ENCODE data around the gene PIN4. TPM values are rescaled to one million over a fixed set of nuclear protein-coding genes. Genes with fewer than 3 reads are reported as not detected.

The PIN4 gene
- polyA plus RNA-seq, 1 of the 3 experiments (the other 2 are of a cell fraction) = 29.8 TPM

DNA sequence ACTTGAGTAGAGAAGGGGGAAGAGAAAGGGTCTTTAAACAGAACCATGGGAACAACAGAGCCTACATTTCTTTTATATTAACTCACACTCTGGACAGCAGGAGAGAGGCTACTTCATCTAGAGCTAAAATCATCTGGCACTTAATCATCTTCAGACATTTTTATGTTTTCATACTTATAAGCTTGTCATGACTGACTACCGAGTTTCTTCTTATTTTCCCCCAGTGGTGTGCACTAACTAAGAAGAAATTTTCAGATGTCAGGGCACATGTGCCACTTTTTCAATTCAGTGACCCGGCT, 38.0 kb upstream of the PIN4 start:
- Histone ChIP-seq H3K9me2 (no peaks in the 10 kb centered on the region), H3K4me3 (ENCODE audit: low read depth in 2 of 2, low read length in 1 of 2) (no peak overlapping the region), H3K9ac (no peak overlapping the region), H3K27me3 (ENCODE audit: insufficient read depth) (peaks cover 16% of the 10 kb centered on the region; the same call in 1 of the 2 replicates), H3K4me1 (ENCODE audit: control insufficient read depth in 1 of 2, insufficient read depth in 2 of 2, low read depth in 1 of 2, low read length in 1 of 2) (peaks cover 0 to 10% of the 10 kb centered on the region in 2 experiments; a peak in 2 of 4 replicates), H3K27ac (ENCODE audit: low read depth in 2 of 2, low read length in 1 of 2) (no peak overlapping the region), H3K9me3 (no peaks in the 10 kb centered on the region), H3K36me3 (replicated peaks in 1 of 2; ENCODE audit: control insufficient read depth in 1 of 2, insufficient read depth in 2 of 2, low read length in 1 of 2) (peaks cover 0 to 2% of the 10 kb centered on the region in 2 experiments), H2AFZ (ENCODE audit: low read depth) (no peak overlapping the region), H3F3A (replicated peaks; ENCODE audit: insufficient read depth) (no peaks in the 10 kb centered on the region), H3K4me2 (no peak overlapping the region), H3K79me2 (ENCODE audit: insufficient read depth) (no peaks in the 10 kb centered on the region), H4K20me1 (ENCODE audit: insufficient read depth) (no peaks in the 10 kb centered on the region)
- TF ChIP-seq FOXM1 (IDR thresholded peaks at IDR 0.05; ENCODE audit: low read depth) (no peak), MXI1 (IDR thresholded peaks at IDR 0.05; ENCODE audit: low read depth, low read length) (no peak), POLR2AphosphoS5 (IDR thresholded peaks at IDR 0.05; ENCODE audit: low read depth, low read length) (no peak), FOXJ3 (CRISPR knock-in tag; IDR thresholded peaks at IDR 0.05) (no peak), TEAD4 (IDR thresholded peaks at IDR 0.05; ENCODE audit: borderline replicate concordance, insufficient read depth) (no peak), RXRA (IDR thresholded peaks at IDR 0.05; ENCODE audit: borderline replicate concordance, low read depth) (no peak), CHD2 (IDR thresholded peaks at IDR 0.05; ENCODE audit: low read length, partially characterized antibody) (no peak), RCOR1 (IDR thresholded peaks at IDR 0.05; ENCODE audit: low read length) (no peak), TCF12 (IDR thresholded peaks at IDR 0.05) (no peak), MEF2A (IDR thresholded peaks at IDR 0.05; ENCODE audit: borderline replicate concordance, low read depth) (no peak), NFIC (IDR thresholded peaks at IDR 0.05; ENCODE audit: borderline replicate concordance) (no peak), NRF1 (IDR thresholded peaks at IDR 0.05; ENCODE audit: low read depth, low read length) (no peak)
- TF ChIP-seq, protein P1, sequence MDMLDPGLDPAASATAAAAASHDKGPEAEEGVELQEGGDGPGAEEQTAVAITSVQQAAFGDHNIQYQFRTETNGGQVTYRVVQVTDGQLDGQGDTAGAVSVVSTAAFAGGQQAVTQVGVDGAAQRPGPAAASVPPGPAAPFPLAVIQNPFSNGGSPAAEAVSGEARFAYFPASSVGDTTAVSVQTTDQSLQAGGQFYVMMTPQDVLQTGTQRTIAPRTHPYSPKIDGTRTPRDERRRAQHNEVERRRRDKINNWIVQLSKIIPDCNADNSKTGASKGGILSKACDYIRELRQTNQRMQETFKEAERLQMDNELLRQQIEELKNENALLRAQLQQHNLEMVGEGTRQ (IDR thresholded peaks at IDR 0.05; ENCODE audit: borderline replicate concordance, low read depth, low read length) = no peak
- TF ChIP-seq, protein P2, sequence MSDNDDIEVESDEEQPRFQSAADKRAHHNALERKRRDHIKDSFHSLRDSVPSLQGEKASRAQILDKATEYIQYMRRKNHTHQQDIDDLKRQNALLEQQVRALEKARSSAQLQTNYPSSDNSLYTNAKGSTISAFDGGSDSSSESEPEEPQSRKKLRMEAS (IDR thresholded peaks at IDR 0.05; ENCODE audit: low read depth) = no peak
- TF ChIP-seq, protein P3, sequence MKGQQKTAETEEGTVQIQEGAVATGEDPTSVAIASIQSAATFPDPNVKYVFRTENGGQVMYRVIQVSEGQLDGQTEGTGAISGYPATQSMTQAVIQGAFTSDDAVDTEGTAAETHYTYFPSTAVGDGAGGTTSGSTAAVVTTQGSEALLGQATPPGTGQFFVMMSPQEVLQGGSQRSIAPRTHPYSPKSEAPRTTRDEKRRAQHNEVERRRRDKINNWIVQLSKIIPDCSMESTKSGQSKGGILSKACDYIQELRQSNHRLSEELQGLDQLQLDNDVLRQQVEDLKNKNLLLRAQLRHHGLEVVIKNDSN (IDR thresholded peaks at IDR 0.05; ENCODE audit: borderline replicate concordance, low read depth) = no peak
- TF ChIP-seq, protein P4, sequence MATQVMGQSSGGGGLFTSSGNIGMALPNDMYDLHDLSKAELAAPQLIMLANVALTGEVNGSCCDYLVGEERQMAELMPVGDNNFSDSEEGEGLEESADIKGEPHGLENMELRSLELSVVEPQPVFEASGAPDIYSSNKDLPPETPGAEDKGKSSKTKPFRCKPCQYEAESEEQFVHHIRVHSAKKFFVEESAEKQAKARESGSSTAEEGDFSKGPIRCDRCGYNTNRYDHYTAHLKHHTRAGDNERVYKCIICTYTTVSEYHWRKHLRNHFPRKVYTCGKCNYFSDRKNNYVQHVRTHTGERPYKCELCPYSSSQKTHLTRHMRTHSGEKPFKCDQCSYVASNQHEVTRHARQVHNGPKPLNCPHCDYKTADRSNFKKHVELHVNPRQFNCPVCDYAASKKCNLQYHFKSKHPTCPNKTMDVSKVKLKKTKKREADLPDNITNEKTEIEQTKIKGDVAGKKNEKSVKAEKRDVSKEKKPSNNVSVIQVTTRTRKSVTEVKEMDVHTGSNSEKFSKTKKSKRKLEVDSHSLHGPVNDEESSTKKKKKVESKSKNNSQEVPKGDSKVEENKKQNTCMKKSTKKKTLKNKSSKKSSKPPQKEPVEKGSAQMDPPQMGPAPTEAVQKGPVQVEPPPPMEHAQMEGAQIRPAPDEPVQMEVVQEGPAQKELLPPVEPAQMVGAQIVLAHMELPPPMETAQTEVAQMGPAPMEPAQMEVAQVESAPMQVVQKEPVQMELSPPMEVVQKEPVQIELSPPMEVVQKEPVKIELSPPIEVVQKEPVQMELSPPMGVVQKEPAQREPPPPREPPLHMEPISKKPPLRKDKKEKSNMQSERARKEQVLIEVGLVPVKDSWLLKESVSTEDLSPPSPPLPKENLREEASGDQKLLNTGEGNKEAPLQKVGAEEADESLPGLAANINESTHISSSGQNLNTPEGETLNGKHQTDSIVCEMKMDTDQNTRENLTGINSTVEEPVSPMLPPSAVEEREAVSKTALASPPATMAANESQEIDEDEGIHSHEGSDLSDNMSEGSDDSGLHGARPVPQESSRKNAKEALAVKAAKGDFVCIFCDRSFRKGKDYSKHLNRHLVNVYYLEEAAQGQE (IDR thresholded peaks at IDR 0.05; ENCODE audit: low read depth, low read length) = no peak
- CTCF ChIA-PET = interaction anchor here (1.0 to 1.2 kb wide), 3 partner anchors 8 to 20 kb away, joined by 3 read pairs; no protein-coding TSS in a partner anchor
- POLR2A ChIA-PET = interaction anchor here (0.7 to 2.8 kb wide), 2 partner anchors 12 to 16 kb away, joined by 4 to 8 read pairs; partner anchors contain the start of gene RTL5
- 49% methylated on average over 2 of the region's 2 CpGs for WGBS (ENCODE audit: low lambda C conversion rate)
- DNase-seq = no peak
